Gastrocnemius medialis (tissue), 4 donors: Measurements from ENCODE around the gene CLDN18.

Source experiments
- POLR2A ChIP-seq, 2 donors: fragments of 450-650 bp; IDR thresholded peaks; one replicate each; pipeline ENCODE4 v1.6.1; 2017; ENCODE audit warnings: antibody characterized with exemption in 2 of 2, mild to moderate bottlenecking in 2 of 2, moderate library complexity in 2 of 2
- TF ChIP-seq, protein P1 (sequence below), 5 experiments: fragments of 450-650 bp in 3 of 5; fragments of 200-600 bp in 2 of 5; sonication (generic) in 2 of 5; IDR thresholded peaks in 4 of 5; conservative IDR thresholded peaks in 1 of 5; 1 replicate in 4 of 5; 2 replicates in 1 of 5; pipeline ENCODE4 v1.5.1; 2016 to 2019; ENCODE audit warnings: antibody characterized with exemption in 5 of 5, mild to moderate bottlenecking in 3 of 5, moderate library complexity in 3 of 5

DNA sequence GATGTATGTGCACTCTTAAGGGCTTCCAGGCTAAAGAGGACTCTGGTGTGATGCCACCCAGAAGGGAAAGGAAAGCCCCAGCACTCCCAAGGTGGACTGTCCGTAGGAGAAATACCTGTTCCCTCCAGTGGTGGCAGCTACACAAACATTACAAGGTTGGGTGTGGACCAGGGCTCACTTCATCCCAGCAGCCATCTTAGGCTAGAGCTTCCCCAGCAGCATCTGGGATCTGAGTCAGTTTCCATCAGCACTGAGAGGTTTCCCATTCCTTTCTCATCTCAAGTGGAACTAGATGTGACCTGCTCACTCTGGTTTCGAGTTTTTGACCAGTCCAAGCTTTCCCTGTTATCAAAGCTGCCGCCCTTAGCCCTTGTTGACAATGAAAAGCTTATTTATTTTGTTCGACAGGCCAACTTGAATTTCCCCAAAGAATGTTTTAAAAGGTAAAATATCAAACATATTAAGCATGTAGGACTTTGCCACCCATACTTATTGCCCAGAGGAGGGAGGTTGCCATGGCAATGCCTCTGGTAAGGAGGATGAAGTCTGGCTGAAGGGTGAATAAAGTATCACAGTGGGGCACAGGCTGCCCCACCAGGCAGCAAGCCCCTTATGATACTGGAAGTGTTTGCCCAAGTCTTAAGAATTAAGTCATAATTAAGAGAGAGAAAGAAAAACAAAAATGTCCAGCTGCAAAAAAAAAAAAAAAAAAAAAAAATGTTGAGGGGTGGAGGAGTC lies 28.9 kb downstream of the CLDN18 start:
- no peak for TF ChIP-seq POLR2A (IDR thresholded peaks at IDR 0.05)
- TF ChIP-seq, protein P1, sequence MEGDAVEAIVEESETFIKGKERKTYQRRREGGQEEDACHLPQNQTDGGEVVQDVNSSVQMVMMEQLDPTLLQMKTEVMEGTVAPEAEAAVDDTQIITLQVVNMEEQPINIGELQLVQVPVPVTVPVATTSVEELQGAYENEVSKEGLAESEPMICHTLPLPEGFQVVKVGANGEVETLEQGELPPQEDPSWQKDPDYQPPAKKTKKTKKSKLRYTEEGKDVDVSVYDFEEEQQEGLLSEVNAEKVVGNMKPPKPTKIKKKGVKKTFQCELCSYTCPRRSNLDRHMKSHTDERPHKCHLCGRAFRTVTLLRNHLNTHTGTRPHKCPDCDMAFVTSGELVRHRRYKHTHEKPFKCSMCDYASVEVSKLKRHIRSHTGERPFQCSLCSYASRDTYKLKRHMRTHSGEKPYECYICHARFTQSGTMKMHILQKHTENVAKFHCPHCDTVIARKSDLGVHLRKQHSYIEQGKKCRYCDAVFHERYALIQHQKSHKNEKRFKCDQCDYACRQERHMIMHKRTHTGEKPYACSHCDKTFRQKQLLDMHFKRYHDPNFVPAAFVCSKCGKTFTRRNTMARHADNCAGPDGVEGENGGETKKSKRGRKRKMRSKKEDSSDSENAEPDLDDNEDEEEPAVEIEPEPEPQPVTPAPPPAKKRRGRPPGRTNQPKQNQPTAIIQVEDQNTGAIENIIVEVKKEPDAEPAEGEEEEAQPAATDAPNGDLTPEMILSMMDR (IDR thresholded peaks at IDR 0.05 in 4 of 5, conservative IDR thresholded peaks at IDR 0.05 in 1 of 5) = no peak
